Measurements from ENCODE around the gene ZNF862.

ZNF862 gene

DNA sequence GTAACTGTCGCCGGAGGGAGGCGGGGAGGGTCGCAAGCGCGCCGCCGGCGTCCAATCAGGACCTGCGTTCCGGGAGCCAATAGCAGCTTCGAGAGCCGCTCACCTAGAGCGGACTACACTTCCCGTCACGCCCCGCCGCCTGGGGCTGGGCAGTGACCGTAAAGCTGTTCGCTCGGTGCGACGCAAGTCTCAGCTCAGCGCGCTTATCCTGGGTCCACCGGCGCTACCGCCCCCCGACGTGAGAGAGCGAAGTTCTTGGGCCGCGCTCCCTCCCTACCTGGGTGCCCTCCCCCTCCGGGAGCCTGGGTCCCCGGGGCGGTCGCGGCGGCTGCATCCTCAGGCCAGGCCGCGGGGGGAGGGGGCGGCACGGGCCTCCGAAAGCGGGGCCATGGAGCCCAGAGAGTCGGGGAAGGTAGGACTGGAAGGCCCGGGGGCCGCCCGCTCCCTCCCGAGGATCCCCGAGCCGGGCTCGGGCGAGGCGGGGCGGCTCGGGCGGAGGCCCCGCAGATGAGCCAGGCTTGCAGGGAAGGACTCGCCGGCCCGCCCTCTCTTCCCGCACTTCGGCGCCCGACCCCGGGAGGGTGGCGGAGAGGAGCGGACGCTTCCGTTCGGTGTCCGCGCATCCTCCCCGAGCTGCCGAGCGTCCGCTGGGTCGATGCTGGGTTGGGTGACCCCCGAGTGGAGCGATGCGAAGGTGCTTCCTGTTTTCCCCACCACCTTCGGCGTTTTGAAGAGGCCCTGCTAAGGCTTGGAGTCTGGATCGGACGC is at the start of gene ZNF862:
Gene ZNF862 (plus strand): TSS at position 152 of the 768 bp plus-strand sequence. CDS start 237 bp downstream, at position 389.
- peak within 1 kb of the TSS; percentile 92 for H3K4me3 ChIP-seq (ENCODE audit: low read depth, low read length)

- H3K4me3 ChIP-seq (ENCODE audit: low read depth, low read length) = no peak overlapping the region
Measured at GRCh38 chr7:149789101-149789500, 49.1 kb upstream of the ZNF862 start.

GRCh38 chr7:149790146-149790548 is 48.0 kb upstream of the ZNF862 start:
- peak overlapping the region; percentile 8 for H3K4me3 ChIP-seq (ENCODE audit: low read depth, low read length)

- no peak overlapping the region for H3K4me3 ChIP-seq (ENCODE audit: low read depth, low read length)
Measured at GRCh38 chr7:149790754-149791360, 47.3 kb upstream of the ZNF862 start.

DNA sequence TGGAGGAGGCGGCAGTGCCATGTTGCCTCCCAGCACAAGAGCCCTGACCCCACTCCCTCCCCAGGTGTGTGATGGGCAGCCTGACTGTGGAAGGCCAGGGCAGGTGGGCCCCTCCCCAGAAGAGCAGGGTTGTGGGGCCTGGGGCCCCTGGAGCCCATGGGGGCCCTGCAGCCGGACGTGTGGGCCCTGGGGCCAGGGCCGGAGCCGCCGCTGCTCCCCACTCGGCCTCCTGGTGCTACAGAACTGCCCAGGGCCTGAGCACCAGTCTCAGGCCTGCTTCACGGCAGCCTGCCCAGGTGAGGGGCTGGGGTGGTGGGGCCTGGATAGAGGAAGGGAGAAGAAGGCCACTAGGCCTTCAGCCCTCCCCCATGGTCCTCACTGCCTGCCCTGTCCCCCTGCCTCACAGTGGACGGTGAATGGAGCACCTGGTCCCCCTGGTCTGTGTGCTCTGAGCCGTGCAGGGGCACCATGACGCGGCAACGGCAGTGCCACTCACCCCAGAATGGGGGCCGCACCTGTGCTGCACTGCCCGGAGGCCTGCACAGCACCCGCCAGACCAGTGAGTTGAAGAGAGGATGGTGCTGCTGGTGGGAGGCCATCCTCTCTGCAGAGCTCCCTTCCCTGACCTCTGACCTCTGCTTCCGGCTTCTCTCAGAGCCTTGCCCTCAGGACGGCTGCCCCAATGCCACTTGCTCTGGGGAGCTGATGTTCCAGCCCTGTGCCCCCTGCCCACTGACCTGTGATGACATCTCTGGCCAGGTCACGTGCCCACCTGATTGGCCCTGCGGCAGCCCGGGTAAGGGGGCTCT is 46.6 kb upstream of the ZNF862 start:
- H3K4me3 ChIP-seq (ENCODE audit: low read depth, low read length) = no peak overlapping the region

GRCh38 chr7:149792220-149792595 is 46.0 kb upstream of the ZNF862 start:
- H3K4me3 ChIP-seq (ENCODE audit: low read depth, low read length) = no peak overlapping the region

DNA sequence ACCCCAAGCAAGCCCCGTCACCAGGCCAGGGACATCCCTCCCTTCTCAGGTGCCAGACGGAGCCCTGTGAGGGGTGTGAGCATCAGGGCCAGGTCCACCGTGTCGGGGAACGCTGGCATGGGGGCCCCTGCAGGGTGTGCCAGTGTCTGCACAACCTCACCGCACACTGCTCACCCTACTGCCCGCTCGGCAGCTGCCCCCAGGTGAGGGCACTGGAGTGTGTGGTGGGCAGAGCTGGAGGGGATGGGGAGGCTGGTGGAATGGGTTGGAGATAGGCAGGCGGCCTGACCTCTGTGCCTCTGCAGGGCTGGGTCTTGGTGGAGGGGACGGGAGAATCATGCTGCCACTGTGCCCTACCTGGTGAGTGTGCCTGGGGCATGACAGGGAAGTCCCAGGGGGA is 44.9 kb upstream of the ZNF862 start:
- no peak overlapping the region for H3K4me3 ChIP-seq (ENCODE audit: low read depth, low read length)

GRCh38 chr7:149794661-149795060 is 43.5 kb upstream of the ZNF862 start:
- H3K4me3 ChIP-seq (ENCODE audit: low read depth, low read length) = no peak overlapping the region

- H3K4me3 ChIP-seq (ENCODE audit: low read depth, low read length) = no peak overlapping the region
Measured at GRCh38 chr7:149795126-149795525, 43.0 kb upstream of the ZNF862 start.

GRCh38 chr7:149796287-149796860 is 41.8 kb upstream of the ZNF862 start:
- no peak overlapping the region for H3K4me3 ChIP-seq (ENCODE audit: low read depth, low read length)

GRCh38 chr7:149797771-149798170 is 40.4 kb upstream of the ZNF862 start:
- no peak overlapping the region for H3K4me3 ChIP-seq (ENCODE audit: low read depth, low read length)

DNA sequence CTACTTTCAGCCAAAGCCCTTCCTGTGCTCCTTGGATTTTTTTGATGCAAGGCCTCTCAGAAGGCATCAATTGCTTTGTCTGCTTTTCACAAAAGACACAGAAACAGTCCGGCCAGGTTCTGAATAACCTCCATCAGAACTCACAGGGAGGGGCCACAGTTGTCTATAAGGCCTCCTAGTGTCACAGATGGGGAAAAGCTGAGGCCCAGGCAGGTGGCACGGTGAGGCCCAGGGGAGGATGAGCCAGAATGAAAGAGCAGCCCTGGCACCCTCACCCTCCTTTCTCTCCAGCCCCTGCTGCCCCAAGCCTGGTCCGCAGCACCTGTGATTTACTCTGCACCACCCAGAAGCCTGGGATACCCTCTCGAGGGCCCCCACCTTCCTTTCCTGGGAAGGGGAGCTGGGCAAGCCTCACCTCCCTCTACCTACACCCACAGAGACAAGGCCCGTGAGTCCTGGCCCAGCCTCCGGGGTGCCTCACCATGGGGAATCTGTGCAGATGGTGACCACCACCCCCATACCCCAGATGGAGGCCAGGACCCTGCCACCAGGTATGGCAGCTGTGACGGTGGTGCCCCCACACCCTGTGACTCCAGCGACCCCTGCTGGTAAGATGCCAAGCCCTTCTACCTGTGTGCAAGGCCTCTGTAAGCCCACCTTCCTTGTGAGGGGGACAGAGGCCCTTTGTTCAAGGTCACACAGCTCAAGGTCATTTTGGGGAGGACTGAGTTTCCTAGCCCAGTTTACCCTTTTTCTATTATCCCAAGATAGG is 38.6 kb upstream of the ZNF862 start:
- no peak overlapping the region for H3K4me3 ChIP-seq (ENCODE audit: low read depth, low read length)

DNA sequence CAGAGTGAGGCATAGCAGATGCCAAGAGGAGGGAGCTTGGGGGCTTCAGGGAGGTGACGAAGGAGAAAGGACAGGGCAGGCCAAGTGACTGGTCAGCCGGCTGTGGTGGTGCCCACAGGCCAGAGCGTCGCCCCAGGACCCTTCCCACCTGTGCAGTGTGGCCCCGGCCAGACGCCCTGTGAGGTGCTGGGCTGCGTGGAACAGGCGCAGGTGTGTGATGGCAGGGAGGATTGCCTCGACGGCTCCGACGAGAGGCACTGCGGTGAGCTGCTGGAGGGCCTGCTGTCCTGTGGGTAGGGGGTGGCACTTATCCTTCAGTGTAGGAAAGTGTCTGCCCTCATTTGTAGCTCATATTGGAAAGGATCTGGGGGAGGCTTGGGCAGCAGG is 38.0 kb upstream of the ZNF862 start:
- no peak overlapping the region for H3K4me3 ChIP-seq (ENCODE audit: low read depth, low read length)

DNA sequence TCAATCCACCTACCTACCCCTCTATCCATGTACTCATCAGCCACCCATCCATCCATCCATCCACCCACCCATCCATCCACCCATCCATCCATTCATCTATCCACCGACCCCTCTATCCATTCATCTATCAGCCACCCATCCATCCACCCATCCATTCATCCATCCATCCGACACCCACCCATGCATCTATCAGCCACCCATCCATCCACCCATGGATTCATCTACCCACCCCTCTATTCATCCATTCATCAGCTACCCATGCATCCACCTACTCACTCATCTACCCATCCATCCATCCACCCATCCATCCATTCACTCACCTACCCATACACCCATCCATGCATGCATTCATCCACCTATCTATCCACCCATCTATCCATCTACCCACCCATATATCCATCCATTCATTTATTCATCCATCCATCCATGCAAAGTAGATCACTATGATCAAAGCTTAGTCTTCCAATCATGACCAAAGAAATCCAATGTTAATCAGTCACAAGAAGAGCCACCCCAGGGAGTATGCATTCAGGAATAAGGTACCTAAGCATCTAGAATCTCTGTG is 37.1 kb upstream of the ZNF862 start:
- H3K4me3 ChIP-seq (ENCODE audit: low read depth, low read length) = no peak overlapping the region

- no peak overlapping the region for H3K4me3 ChIP-seq (ENCODE audit: low read depth, low read length)
Measured at GRCh38 chr7:149801816-149802215, 36.4 kb upstream of the ZNF862 start.

- H3K4me3 ChIP-seq (ENCODE audit: low read depth, low read length) = no peak overlapping the region
Measured at GRCh38 chr7:149802966-149803365, 35.2 kb upstream of the ZNF862 start.

- no peak overlapping the region for H3K4me3 ChIP-seq (ENCODE audit: low read depth, low read length)
Measured at GRCh38 chr7:149803551-149804074, 34.6 kb upstream of the ZNF862 start.

GRCh38 chr7:149804106-149804505 is 34.1 kb upstream of the ZNF862 start:
- no peak overlapping the region for H3K4me3 ChIP-seq (ENCODE audit: low read depth, low read length)

DNA sequence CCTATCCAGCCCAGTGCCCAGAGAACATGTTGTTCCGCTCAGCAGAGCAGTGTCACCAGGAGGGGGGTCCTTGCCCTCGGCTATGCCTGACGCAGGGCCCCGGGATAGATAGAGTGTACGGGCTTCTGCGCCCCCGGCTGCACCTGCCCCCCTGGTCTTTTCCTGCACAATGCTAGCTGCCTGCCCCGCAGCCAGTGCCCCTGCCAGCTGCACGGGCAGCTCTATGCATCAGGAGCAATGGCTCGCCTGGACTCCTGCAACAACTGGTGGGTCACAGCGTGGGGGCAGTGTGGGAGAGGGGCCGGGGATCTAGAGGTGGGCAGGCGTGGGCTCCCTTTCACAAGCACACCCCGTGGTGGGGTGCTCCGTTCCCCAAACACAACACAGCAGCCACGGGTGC is 31.4 kb upstream of the ZNF862 start:
- H3K4me3 ChIP-seq (ENCODE audit: low read depth, low read length) = no peak overlapping the region

DNA sequence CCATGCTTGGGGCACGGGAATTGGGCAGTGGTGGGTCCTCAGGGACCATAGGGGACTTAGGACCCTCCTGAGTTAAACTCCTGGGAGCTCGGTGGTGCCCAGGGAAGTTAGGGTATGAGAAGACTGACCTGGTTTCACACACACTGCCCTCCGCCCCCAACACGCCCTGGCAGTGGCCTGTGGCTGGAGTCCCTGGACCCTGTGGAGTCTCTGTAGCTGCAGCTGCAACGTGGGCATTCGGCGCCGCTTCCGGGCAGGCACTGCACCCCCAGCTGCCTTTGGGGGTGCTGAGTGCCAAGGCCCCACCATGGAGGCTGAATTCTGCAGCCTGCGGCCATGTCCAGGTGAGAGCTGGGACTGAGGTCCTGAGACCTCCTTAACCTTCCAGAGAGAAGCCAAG is 29.9 kb upstream of the ZNF862 start:
- H3K4me3 ChIP-seq (ENCODE audit: low read depth, low read length) = no peak overlapping the region

Measured in iPS-11a (cell line).